NCI-H2107 treated with DMSO at 0.1 percent for 48 hours (cell line): Measurements from ENCODE around the gene ITPRID2.
"Not testable (repeated sequence)": the region's sequence is repeated elsewhere in the genome, so short reads cannot be mapped to it uniquely, and the experiment has no call there.

Source experiments
- DNase-seq: peaks from one replicate; lab custom pipeline; 2025; ENCODE audit not compliant: unreplicated experiment; lab: John Stamatoyannopoulos, UW

The ITPRID2 gene

DNA sequence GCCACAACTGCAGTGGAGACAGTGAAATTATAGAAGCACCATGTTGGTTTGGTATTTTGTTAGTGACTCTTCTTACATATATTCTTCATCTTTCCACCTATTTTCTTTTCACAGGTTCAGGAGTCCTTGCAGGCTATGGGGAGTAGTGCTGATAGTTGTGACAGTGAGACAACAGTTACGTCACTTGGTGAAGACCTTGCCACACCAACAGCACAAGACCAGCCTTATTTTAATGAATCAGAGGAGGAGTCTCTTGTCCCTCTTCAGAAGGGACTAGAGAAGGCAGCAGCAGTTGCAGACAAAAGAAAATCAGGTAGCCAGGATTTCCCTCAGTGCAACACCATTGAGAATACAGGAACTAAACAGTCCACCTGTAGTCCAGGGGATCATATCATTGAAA lies 23.6 kb downstream of the ITPRID2 start:
- DNase-seq = no peak

DNA sequence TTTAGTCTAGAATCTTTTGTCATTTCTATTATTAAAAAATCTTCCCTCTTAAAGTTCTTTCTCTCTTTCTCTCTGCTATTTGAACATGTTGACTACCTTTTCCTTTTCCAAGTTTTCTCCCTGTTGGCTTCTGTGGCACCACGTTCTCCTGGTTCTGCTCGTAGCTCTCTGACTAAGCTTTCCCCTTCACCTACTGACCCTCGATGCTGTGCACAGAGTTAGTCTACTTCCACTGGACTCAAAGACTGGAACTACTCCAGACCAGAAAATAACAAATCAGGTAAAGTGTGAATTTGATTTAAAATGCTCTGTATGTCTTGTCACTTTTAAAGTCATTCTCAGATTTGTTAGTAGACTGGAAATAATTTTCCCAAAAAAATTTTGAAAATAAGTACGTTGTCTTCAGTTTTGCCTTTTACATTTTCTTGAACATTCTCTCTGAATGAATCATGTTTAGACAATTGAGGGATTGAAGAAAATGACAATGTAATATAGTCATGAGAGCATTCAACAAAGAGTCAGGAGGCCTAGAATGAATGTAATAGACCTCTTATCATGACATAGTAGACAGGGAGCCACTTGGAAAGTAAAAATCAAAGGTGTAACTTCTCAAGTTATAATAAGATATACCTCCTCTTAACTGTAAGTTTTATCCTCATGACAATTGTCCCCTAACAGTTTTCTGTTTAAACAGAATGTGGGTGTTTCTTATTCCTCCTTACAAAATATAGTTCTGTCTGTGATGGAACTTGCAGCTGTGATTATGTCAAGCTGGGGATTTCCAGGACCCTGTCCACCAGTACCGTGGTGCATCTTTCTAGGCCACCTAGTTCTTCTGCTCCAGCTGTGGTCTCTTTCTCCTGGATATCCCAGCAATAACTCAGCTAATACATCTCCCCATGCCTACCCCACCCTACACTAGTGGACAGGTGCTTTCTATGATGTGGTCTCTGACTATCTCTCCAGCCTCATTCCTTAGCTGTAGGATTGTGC lies 25.5 kb downstream of the ITPRID2 start:
- DNase-seq = no peak

DNA sequence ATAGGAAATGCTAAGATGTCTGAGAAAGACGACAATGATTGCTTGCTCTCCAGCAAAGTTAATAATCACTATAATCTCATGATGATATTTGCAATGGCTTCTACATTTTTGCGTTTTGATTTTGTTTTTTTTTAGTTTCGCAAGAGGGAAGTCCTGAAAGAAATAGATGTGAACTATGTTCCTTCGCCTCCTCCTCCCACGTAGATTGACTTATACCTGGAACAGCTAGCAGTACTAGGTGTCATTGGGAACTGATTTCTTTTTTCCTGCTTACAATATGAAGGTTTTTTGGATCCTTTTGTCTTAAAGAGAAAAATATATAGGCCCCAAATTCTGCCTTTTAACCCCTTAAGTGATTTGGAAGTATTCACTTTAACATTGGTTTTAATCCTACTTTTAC lies 26.7 kb downstream of the ITPRID2 start:
- no peak for DNase-seq

DNA sequence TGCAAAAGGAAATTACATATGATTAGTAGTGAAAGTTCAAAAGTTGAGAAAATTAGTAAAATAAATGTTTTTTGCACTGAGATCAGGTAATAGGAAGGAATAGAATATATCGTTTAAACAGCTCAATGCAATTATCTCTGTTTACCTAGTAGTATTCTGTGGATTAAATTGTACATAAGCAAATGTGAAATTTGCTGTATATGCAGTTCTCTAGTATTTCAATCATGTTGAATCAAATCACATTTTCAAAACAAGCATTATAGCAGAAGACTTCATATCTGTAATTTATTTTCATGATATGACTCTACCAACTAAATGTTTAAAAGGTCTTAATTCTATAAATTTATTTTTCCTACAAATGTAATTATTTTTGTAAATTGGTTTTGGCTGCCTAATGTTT lies 31.6 kb downstream of the ITPRID2 start:
- DNase-seq = no peak

DNA sequence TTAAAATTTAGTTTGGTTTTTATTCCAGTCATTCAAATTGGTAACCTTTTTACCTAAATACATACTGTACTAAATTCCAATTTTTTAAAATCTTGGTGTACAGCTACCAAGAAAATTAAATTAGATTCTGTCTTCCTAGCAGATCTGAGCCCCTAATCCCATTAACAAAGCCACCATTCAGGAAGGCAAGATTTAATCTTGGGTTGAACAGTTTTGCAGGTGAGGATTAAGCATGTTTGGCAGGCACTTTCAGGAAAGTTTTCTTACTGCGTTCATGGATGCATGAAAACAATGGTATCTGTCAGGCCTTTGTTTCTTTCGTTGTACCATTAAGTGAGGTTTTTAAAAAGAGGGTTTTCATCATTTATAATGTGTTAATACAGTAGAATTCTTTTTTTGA lies 32.8 kb downstream of the ITPRID2 start:
- DNase-seq = no peak

DNA sequence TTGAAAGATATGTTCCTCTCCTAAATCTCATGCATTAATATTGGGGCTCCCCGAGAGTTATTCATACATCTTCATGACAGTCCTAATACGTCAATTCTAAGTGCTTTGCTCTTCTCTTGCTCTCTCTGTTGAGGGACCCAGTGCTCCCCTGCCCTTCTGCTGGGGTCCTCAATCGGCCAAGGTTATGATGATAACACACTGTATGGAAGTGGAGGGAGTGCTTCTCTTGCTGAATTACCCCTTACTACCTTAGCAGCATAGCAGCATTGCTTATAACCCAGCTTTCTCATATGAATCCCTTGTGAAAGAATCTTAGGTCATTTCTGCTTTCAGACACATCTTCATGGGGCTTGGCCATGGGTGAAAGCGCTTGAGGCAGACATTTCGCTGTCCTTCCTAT lies 43.2 kb downstream of the ITPRID2 start:
- no peak for DNase-seq

DNA sequence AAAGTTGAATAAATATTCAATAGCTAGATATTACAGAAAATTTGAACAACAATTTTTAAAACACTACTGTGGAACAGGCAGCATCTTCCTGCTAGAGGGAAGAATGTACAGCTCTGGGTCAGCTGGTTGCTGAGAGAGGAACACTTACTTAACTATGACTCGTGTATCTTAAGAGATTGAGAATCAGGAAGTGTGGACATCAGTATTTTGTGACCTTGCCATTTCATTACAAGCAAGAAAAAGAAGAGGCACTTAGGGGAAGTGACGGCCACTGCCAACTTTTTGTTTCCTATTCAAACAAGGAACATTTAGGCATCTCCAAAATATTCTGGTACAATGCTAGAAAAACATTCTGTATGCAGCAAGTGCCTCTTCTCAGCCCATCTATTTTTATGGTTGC lies 45.9 kb downstream of the ITPRID2 start:
- DNase-seq = no peak

DNA sequence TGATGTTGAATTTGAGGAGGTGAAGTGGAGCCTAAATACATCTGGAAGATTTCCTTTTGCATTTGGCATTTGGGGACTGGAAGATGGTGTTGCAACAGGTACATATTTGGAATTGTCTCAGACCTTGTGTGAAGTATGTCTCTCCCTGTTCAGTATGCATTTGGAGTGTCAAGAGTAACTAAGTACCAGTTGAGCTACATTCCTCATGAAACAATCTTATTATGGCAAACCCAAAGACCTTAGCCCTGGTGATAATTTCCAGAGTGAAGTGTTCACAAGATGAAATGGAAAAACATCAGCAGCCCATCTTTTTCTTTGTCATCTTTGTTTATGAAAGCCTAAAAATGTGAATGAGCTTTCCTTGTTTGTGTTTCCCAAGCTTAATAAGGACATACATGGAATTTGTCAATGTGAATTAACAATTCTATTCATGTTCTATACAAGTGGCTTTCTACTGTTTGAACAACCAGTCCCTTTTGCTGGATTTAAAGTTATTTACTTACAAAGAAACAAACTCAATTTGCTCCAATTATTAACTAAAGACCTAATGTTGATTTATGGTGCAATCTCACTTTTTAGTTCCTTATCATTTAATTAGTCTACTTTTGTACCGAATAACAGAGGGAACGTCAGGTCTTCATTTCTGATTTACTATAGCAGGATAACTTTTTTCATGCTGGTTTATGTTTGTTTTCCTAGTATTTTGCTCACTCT lies 52.0 kb downstream of the ITPRID2 start:
- DNase-seq = no peak

DNA sequence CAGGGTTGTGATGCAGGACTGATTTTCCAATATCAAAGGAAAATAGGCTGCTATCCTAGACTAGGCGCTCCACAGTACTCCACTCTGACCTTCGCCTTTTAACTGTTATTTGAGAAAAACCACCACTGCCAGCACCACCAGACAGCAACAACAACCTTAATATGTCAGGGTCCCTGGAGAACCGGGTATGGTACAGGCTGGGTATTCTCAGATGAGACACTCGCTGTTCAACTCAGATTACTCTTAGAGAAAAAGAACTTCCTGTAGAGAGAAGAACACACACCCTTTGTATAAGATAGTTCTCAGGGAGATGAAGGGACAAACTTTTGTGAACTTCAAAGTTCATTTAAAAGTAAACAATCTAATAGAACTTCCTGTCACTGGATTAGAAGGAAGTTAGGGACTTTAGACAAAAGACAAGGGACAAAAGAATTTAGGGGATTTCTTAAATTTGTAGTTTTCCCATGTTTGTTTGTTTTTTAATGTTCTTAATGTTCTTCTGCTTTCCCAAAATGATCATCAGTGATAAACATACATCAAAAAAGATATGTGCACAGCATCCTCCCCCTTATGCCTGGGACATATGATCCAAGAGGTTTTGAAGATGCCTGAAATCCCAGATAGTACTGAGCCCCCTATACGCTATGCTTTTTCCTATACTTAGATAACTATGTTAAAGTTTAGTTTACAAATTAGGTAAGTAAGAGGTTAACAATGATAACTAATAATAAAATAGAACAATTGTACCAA lies 52.8 kb downstream of the ITPRID2 start:
- no peak for DNase-seq

DNA sequence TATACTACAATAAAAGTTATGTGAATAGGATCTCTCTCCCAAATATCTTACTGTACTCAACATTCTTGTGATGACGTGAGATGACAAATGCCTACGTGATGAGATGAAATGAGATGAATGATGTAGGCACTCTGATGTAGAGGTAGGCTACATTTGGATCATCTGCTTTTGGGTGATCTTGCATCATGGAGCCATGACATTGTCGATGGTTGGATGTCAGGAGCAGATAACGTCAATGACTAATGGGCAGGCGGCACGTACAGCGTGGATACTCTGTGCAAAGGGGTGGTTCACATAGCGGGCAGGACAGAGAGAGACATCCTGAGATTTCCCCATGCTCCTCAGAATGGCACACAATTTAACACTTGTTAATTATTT lies 53.4 kb downstream of the ITPRID2 start:
- DNase-seq = no peak

DNA sequence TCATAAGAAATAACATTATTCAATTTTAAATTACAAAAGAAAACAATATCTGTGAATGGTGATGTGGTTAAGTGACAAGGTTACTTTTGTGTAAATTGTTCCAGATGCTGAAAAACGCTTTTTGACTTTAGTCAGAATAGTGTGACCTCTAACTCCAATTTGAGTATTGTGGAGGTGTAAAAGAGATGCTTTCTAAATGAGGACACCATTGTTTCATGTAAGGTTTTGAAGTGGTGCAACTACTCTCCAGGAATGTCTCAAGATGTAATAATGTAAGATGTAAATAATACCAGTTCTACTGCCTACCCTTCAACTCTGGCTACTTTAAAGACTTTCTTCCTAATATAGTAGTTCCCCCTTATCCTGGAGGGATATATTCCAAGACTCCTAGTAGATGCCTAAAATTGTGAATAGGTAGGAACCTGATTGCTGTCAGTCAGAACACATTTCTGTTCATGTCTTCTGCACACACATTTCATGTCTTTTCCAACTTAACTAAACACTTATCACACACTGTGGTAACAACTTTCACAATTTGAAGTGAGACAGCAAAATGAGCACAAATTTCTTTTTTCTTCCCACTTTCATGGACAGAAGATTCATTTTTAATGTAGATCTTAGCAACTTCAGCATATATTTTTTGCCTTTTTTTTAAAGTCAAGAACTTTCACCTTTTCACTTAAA lies 55.1 kb downstream of the ITPRID2 start:
- no peak for DNase-seq

DNA sequence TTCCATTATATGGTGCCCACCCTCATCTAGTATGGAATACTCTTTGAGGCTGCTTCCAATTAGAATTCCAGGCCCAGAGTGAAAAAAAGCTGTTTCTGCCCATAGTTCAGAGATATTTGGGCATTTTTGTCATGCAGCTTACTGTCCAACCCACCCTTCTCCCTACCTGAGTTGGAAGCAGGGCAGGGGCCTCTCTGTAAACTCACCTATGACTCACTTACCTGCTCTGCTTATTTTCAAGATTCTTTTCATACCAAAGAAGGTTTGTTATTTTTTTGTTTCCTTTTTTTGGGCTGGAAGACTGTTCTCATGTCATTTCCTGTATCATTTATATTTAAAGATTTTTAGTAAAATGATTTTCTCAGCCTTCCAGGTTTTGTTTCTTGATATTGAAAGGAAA lies 55.7 kb downstream of the ITPRID2 start:
- DNase-seq = no peak

DNA sequence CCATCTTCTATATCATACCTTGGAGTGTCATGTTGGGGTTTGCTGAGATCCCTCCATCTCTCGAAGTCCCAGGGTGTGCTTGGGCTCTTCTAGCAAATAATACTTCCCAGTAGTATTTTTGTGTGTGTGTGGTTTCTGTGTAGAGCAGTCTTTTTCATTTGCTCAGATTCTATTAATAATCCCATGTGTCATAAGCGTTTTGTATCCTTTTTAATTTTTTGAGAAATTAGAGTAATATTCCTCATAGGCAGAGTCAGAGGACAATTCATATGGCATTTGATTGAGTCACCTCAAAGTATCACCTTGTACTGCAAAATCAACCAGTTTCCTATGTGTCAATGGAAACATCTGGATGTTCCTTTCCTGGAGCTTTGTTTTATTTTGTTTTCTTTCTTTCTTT lies 56.7 kb downstream of the ITPRID2 start:
- no peak for DNase-seq

DNA sequence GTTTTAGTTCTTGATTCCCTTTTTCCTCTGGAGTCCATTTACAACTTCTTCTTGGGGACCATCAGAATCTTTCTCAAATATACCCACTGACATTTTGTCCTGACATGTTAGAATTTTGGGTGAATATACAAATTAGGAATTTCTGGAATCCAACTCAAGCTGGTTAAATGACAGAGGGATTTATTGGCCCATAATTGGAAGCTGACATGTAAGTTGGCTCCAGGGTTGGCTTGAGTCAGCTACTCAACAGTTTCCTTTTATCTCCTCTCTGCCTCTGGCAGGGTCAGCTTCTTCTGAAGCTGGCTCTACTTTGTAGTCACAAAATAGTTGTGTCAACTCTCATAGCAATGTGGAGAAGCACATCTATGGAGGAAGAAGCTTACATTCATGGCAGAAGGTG lies 57.5 kb downstream of the ITPRID2 start:
- DNase-seq = no peak

DNA sequence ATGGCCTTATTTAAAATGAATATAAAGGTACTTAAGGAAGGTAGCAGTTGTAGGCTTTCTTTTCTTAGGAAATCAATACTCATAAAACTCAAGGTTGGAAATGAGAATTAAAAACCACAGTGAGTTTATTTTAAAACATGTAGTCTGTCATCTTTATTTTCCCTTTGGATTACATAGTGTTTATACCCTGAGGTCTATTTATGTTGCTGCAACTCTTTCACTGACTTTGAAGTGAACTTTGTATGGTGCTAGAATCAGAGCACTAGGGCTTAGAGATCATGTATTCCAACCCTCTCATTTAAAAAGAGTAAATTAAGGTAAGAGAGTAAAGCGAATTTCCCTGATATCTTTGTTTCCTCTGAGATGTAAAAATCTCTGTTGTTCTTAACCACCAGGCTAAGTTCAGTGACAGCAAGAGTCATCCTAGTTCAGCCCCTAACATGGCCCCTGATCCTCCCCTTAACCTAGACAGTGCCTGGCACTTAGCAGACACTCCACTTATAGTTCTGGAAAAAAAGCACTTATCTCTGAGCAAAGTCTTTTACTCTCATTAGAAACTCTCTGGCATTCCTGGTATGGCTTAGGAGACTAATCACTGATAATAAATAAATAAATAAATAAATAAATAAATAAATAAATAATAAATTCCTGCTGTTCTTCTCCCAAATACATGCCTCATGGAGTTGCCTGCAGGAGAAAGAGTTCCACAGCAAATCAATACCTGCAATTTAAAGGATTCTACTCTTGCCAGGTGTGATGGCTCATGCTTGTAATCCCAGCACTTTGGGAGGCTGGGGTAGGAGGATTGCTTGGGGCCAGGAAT lies 61.1 kb downstream of the ITPRID2 start:
- DNase-seq = no peak

DNA sequence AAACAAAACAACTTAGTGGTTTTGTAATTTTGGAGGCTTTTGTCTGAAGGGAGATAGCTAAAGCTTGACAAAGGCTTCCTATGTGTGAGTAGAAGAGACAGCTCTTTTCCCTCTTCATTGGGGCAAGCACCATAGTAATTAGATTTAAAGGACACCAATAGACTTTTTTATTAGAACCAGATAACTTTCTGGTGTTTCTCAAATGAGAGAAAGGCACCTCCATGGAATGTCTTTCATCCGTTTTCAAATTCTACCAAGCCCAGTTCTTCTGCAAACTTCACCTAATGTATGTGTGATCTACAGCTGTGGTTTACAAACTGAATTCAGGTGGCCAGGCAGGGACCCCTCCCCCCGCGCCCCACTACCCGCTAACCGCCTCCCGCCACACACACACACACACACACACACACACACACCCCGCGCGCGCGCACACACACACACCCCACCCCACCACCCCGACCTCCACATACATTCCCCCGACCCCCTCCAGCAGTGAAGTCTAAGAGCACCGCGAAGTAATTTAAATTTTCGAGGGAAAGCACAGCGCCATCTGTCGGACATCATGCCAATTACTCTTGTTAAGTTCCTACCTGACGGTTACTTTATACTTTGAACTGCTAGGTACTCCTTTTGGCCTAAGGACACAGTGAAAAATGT lies 62.5 kb downstream of the ITPRID2 start:
- DNase-seq = no peak

DNA sequence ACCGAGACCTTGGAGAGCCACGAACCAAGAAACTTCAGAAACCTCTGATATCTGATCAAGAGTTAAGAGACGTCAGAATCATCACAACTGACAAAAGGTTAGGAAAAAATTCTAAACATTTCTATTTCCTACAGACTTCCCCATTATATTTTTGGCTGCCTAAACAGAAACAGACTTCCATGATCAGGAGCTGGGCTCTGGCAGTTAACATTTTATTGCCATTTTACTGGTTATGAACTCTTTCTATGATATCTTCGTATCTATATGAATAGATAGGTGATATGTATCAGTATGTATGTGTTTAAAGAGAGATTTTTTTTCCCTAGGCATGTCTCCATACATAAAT lies 63.0 kb downstream of the ITPRID2 start:
- no peak for DNase-seq

DNA sequence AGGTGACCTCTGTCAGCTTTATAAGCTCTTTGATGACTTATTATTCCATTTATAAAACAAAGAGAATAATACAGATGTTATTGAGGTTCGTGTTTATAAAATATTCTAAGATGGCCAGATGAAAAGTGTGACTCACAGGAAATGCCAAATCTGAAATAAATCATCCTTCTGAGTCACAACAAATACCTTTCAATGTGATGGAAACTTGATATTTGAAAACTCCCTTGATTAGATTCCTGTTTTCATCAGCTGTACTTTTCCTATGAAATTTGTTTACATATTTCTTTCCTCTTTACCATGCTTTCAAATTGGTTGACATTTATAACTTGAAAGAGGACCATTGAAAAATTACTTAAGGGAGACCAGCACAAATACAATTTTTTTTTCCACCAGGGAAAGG lies 63.5 kb downstream of the ITPRID2 start:
- DNase-seq = no peak

DNA sequence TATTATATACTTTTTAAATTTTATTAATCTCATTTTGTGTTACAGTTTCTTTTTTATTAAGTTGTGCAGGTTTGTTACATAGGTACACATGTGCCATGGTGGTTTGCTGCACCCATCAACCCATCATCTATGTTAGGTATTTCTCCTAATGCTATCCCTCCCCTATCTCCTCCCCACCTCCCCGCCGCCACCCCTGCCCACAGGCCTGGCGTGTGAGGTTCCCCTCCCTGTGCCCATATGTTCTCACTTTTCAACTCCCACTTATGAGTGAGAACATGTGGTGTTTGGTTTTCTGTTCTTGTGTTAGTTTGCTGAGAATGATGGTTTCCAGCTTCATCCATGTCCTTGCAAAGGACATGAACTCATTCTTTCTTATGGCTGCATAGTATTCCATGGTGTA lies 64.3 kb downstream of the ITPRID2 start:
- DNase-seq = not testable (repeated sequence)

DNA sequence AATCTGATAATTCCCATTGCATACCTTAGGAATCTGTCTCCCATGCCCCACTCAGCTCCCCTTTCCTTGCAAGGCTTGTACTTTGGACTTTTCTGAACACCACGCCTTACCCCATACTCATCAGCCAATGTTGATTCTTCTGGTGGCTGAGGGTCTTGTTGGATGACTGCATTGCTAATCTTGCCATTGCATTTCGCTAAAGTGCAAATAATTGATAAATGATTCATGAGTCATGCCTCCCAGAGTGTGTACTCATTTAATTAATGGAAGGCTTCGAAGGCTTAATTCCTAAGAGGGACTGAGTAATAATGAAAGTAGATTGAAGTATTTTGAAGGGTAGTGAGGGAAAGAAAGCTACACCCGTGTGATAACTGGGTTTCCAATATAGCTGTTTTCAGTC lies 66.1 kb downstream of the ITPRID2 start:
- DNase-seq = no peak
